ENCODE data around the gene PRR5L.
A peak's percentile ranks its signal among the peaks of the same experiment; 100 is the strongest.

Gene PRR5L

GRCh38 chr11:36490026-36490806 is 194.1 kb downstream of the PRR5L start:
- no peak overlapping the region for H3K4me3 ChIP-seq (replicated peaks; ENCODE audit: low read depth, low read length)
- no peak for DNase-seq (ENCODE audit: extremely low read depth, low read depth)
- no peak for TF ChIP-seq CTCF (IDR thresholded peaks at IDR 0.05; ENCODE audit: low read depth, low read length, missing control alignments)

GRCh38 chr11:36492724-36493304 is 196.7 kb downstream of the PRR5L start:
- TF ChIP-seq CTCF (IDR thresholded peaks at IDR 0.05; ENCODE audit: low read depth, low read length, missing control alignments) = peak; percentile 74
- H3K4me3 ChIP-seq (replicated peaks; ENCODE audit: low read depth, low read length) = no peak overlapping the region
- no peak for DNase-seq (ENCODE audit: extremely low read depth, low read depth)

- H3K4me3 ChIP-seq (replicated peaks; ENCODE audit: low read depth, low read length) = no peak overlapping the region
- no peak for DNase-seq (ENCODE audit: extremely low read depth, low read depth)
- TF ChIP-seq CTCF (IDR thresholded peaks at IDR 0.05; ENCODE audit: low read depth, low read length, missing control alignments) = no peak
These were observed 197.2 kb downstream of the PRR5L start for GRCh38 chr11:36493332-36493731.

- no peak overlapping the region for H3K4me3 ChIP-seq (replicated peaks; ENCODE audit: low read depth, low read length)
- no peak for DNase-seq (ENCODE audit: extremely low read depth, low read depth)
- TF ChIP-seq CTCF (IDR thresholded peaks at IDR 0.05; ENCODE audit: low read depth, low read length, missing control alignments) = no peak
These were observed 202.6 kb downstream of the PRR5L start for GRCh38 chr11:36498721-36499120.

GRCh38 chr11:36499315-36499714 is 203.2 kb downstream of the PRR5L start:
- no peak for TF ChIP-seq CTCF (IDR thresholded peaks at IDR 0.05; ENCODE audit: low read depth, low read length, missing control alignments)
- H3K4me3 ChIP-seq (replicated peaks; ENCODE audit: low read depth, low read length) = no peak overlapping the region

GRCh38 chr11:36500315-36500721 is 204.2 kb downstream of the PRR5L start:
- no peak overlapping the region for H3K4me3 ChIP-seq (replicated peaks; ENCODE audit: low read depth, low read length)
- peak; percentile 86 for DNase-seq (ENCODE audit: extremely low read depth, low read depth)
- no peak for TF ChIP-seq CTCF (IDR thresholded peaks at IDR 0.05; ENCODE audit: low read depth, low read length, missing control alignments)

More at GRCh38 chr11:36499315-36499714, 203.2 kb downstream of the PRR5L start:
- DNase-seq (ENCODE audit: extremely low read depth, low read depth) = no peak
